Panc1 (cell line): ENCODE results near the gene STARD13. TPM values are rescaled to one million over a fixed set of nuclear protein-coding genes. Genes with fewer than 3 reads are reported as not detected.

Experiments
- ATAC-seq: fragments of 200-7000 bp; cut with Tn5 transposase; 2 replicates; pipeline ENCODE4 v1.9.1; 2020; ENCODE audit warnings: mild to moderate bottlenecking, moderate library complexity
- BruUV-seq: library from RNA; stranded (reverse); fragments of 400-500 nt; replicated peaks from 2 replicates; lab custom pipeline; 2021; lab: Mats Ljungman, UMichigan
- CTCF ChIA-PET: fragments of 300-600 bp; sonication (Branson Sonifier 250); formaldehyde crosslinking; loops from one replicate; lab custom pipeline; 2022; ENCODE audit warnings: antibody characterized with exemption; lab: Charles Lee
- POLR2A ChIA-PET: fragments of 300-600 bp; sonication (Branson Sonifier 250); formaldehyde crosslinking; loops from one replicate; lab custom pipeline; 2022; ENCODE audit warnings: antibody characterized with exemption; lab: Charles Lee
- DNase-seq: peaks from one replicate; pipeline ENCODE4 v3.0.0-alpha.2; 2010; ENCODE audit warnings: low read depth, low spot score
- H3K27ac ChIP-seq: 2 replicates; pipeline ENCODE4 v1.5.1; 2011; ENCODE audit warnings: mild to moderate bottlenecking, low read length, inconsistent platforms
- H3K27me3 ChIP-seq: fragments of 200-500 bp; sonication (Bioruptor generic); 2 replicates; pipeline ENCODE4 v1.6.0; 2014; ENCODE audit warnings: low read length, inconsistent platforms; ENCODE audit not compliant: control insufficient read depth, insufficient read depth
- H3K36me3 ChIP-seq: fragments of 200-500 bp; sonication (Bioruptor generic); 2 replicates; pipeline ENCODE4 v1.5.1; 2014; ENCODE audit warnings: inconsistent platforms, mild to moderate bottlenecking, low read length, moderate library complexity; ENCODE audit not compliant: control insufficient read depth, insufficient read depth
- H3K4me1 ChIP-seq: 2 replicates; pipeline ENCODE4 v1.5.1; 2011; ENCODE audit warnings: inconsistent platforms, mild to moderate bottlenecking, low read length, moderate library complexity; ENCODE audit not compliant: control insufficient read depth, insufficient read depth
- H3K4me3 ChIP-seq, 2 experiments: 2 replicates each; pipeline ENCODE4 v1.5.1; 2011 to 2012; ENCODE audit warnings: low read depth in 2 of 2, low read length in 2 of 2, mild to moderate bottlenecking in 2 of 2, inconsistent platforms in 1 of 2, moderate library complexity in 1 of 2
- H3K9me3 ChIP-seq: fragments of 200-500 bp; sonication (Bioruptor generic); 2 replicates; pipeline ENCODE4 v1.5.1; 2014; ENCODE audit warnings: low read depth, mild to moderate bottlenecking, inconsistent platforms, low read length, moderate library complexity; ENCODE audit not compliant: control insufficient read depth, insufficient read depth
- CTCF ChIP-seq: fragments of 450-650 bp; IDR thresholded peaks from 2 replicates; pipeline ENCODE4 v1.5.1; 2017; ENCODE audit warnings: mild to moderate bottlenecking
- POLR2AphosphoS5 ChIP-seq: IDR thresholded peaks from 2 replicates; pipeline ENCODE4 v1.6.1; 2012; ENCODE audit warnings: mild to moderate bottlenecking, low read depth, low read length, moderate library complexity
- REST ChIP-seq, 2 experiments: IDR thresholded peaks; 2 replicates each; pipeline ENCODE4 v1.6.1; 2011 to 2012; ENCODE audit warnings: low read depth in 2 of 2, control low read depth in 1 of 2, low read length in 1 of 2, mild to moderate bottlenecking in 1 of 2, moderate library complexity in 1 of 2; ENCODE audit not compliant: insufficient read depth in 1 of 2
- SIN3A ChIP-seq: IDR thresholded peaks from 2 replicates; pipeline ENCODE4 v1.6.1; 2012; ENCODE audit warnings: low read depth, mild to moderate bottlenecking, low read length, moderate library complexity, borderline replicate concordance; ENCODE audit not compliant: insufficient read depth
- TCF7L2 ChIP-seq: IDR thresholded peaks from 2 replicates; pipeline ENCODE4 v1.6.1; 2011; ENCODE audit warnings: mild to moderate bottlenecking, low read depth, low read length, inconsistent platforms
- in situ Hi-C: cut with HindIII; loops from 2 replicates; pipeline ENCODE4 v1.10.0; 2016; ENCODE audit warnings: low sequenced_read_pairs, low pct_unique_long_range_greater_than_20kb
- intact Hi-C: fragments of 100-400 bp; cut with micrococcal nuclease; formaldehyde crosslinking; loops from one replicate; pipeline ENCODE4 v1.10.0; 2022; ENCODE audit not compliant: unreplicated experiment
- total RNA-seq: library from RNA; stranded (reverse); gene quantifications from one replicate; pipeline ENCODE4 v1.2.1, GENCODE V29; 2021; ENCODE audit not compliant: unreplicated experiment

Gene STARD13
- total RNA-seq, 1 experiment from 2014 or later = 6.5 TPM

GRCh38 chr13:33330483-33330882, 44.9 kb upstream of the STARD13 start:
- H3K36me3 ChIP-seq = no peaks in the 10 kb centered on the region
- H3K4me3 ChIP-seq = no peak overlapping the region
- TF ChIP-seq SIN3A = no peak
- no peak for TF ChIP-seq POLR2AphosphoS5
- TF ChIP-seq REST (IDR thresholded peaks at IDR 0.05; ENCODE audit: insufficient read depth in 1 of 2, low read depth in 2 of 2, low read length in 1 of 2) = no peak
- TF ChIP-seq TCF7L2 = no peak
- TF ChIP-seq CTCF = no peak
- in situ Hi-C loops = no loop called here
- BruUV-seq = no TSS peak
- no peaks in the 10 kb centered on the region for H3K4me1 ChIP-seq
- ChIA-PET POLR2A (no interaction called here), CTCF (no interaction called here)
- no peak for ATAC-seq
- H3K27ac ChIP-seq = no peak overlapping the region
- no peaks in the 10 kb centered on the region for H3K27me3 ChIP-seq
- intact Hi-C loops = no loop called here
- H3K9me3 ChIP-seq = no peaks in the 10 kb centered on the region
- DNase-seq = no peak

GRCh38 chr13:33328701-33329100, 43.1 kb upstream of the STARD13 start:
- no peaks in the 10 kb centered on the region for H3K27me3 ChIP-seq
- in situ Hi-C loops (no loop called here), intact Hi-C loops (no loop called here)
- no peaks in the 10 kb centered on the region for H3K36me3 ChIP-seq
- TF ChIP-seq POLR2AphosphoS5 (no peak), REST (IDR thresholded peaks at IDR 0.05; ENCODE audit: insufficient read depth in 1 of 2, low read depth in 2 of 2, low read length in 1 of 2) (no peak), CTCF (no peak), SIN3A (no peak), TCF7L2 (no peak)
- DNase-seq (no peak), ATAC-seq (no peak)
- POLR2A ChIA-PET = no interaction called here
- BruUV-seq = no TSS peak
- no peaks in the 10 kb centered on the region for H3K9me3 ChIP-seq
- no peak overlapping the region for H3K27ac ChIP-seq
- CTCF ChIA-PET = no interaction called here
- no peaks in the 10 kb centered on the region for H3K4me1 ChIP-seq
- no peak overlapping the region for H3K4me3 ChIP-seq
